ENCODE results near the gene SMPDL3A.

GRCh38 chr6:122838060-122838780 lies 49.2 kb downstream of the SMPDL3A start:
- TF ChIP-seq CTCF (IDR thresholded peaks at IDR 0.05; ENCODE audit: poor library complexity) (peak; percentile 77), EZH2 (IDR thresholded peaks at IDR 0.05; ENCODE audit: borderline replicate concordance) (no peak), EZH2phosphoT487 (IDR thresholded peaks at IDR 0.05; ENCODE audit: low read depth, severe bottlenecking, unreplicated experiment) (no peak)
